ENCODE data around the gene ATG13.

Gene ATG13

GRCh38 chr11:46635557-46636139 lies 18.3 kb downstream of the ATG13 start:
- DNase-seq (ENCODE audit: extremely low read depth, low read depth), result no peak
- no peak for TF ChIP-seq CTCF (IDR thresholded peaks at IDR 0.05; ENCODE audit: low read depth, low read length)

- no peak for TF ChIP-seq CTCF (IDR thresholded peaks at IDR 0.05; ENCODE audit: low read depth, low read length)
- DNase-seq (ENCODE audit: extremely low read depth, low read depth), result no peak
These were observed 20.2 kb downstream of the ATG13 start for GRCh38 chr11:46637546-46637945.

- no peak for DNase-seq (ENCODE audit: extremely low read depth, low read depth)
- TF ChIP-seq CTCF (IDR thresholded peaks at IDR 0.05; ENCODE audit: low read depth, low read length), result no peak
These were observed 22.0 kb downstream of the ATG13 start for GRCh38 chr11:46639197-46639839.

- no peak for TF ChIP-seq CTCF (IDR thresholded peaks at IDR 0.05; ENCODE audit: low read depth, low read length)
These were observed 22.9 kb downstream of the ATG13 start for GRCh38 chr11:46640036-46640788.

DNA sequence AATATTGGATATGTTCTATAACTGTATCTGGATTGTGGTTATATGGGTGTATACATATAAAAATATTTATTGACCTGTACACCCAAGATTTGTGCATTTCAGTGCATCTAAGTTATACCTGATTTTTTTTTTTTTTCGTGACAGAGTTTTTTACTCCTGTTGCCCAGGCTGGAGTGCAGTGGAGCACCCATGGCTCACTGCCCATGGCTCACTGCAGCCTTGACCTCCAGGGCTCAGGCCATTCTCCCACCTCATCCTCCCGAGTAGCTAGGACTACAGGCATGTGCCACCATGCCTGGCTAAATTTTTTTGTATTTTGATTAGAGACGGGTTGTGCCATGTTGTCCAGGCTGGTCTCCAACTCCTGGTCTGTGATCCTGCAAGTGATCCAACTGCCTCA lies 24.3 kb downstream of the ATG13 start:
- no peak for DNase-seq (ENCODE audit: extremely low read depth, low read depth)
- no peak for TF ChIP-seq CTCF (IDR thresholded peaks at IDR 0.05; ENCODE audit: low read depth, low read length)

More at GRCh38 chr11:46640036-46640788, 22.9 kb downstream of the ATG13 start:
- DNase-seq (ENCODE audit: extremely low read depth, low read depth), result no peak

- DNase-seq (ENCODE audit: extremely low read depth, low read depth), result no peak
- TF ChIP-seq CTCF (IDR thresholded peaks at IDR 0.05; ENCODE audit: low read depth, low read length), result no peak
These were observed 25.4 kb downstream of the ATG13 start for GRCh38 chr11:46642627-46643335.

All from AG09319 (cell line).